GM12873 (cell line): ENCODE measurements around the gene NUP93.

ENCODE experiments used
- CTCF ChIP-seq: IDR thresholded peaks from 2 replicates; pipeline ENCODE4 v1.5.1; 2012; ENCODE audit warnings: low read depth, mild to moderate bottlenecking, moderate library complexity, low read length, control low read depth; ENCODE audit not compliant: insufficient read depth; ENCODE audit errors: missing control alignments

NUP93 gene

GRCh38 chr16:56748826-56749225 lies 18.9 kb downstream of the NUP93 start:
- no peak for TF ChIP-seq CTCF

DNA sequence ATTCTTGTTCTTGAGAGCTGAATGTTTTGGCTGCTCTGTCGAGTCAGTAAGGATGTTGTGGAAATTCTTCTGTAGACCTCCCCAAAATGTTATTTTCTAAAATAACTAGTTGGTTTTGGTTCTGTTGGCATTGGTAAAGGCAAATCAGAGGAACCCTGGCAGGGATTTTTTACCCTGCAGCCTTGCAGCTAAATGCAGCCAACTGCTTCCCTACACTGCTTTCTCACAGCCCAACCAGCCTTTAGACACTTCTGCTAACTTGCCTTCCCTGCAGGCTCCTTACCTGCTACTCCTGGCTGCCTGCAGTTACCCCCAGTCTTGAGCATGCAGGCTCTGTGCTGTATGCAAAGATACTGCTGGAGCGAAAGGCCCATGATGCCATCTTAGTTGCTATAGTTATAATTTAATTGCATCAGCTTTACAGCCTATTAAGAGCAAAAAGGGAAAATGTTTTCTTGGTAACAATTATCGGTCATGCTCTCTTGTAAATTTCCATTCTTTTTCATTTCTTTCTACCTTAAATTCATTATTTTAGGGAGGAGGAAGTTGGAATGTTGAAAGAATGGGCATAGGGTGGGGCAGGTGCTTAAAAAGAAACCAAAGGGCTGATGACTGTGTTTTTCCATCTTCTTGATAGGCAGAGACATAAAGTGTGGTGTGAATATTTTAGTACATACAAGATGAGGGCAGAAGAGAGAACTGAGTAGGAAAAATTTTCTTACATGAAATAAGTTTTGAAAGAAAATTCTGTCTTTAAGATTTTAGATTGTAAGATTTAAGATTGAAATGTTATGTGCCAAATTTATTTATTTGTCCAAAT lies 20.0 kb downstream of the NUP93 start:
- no peak for TF ChIP-seq CTCF

DNA sequence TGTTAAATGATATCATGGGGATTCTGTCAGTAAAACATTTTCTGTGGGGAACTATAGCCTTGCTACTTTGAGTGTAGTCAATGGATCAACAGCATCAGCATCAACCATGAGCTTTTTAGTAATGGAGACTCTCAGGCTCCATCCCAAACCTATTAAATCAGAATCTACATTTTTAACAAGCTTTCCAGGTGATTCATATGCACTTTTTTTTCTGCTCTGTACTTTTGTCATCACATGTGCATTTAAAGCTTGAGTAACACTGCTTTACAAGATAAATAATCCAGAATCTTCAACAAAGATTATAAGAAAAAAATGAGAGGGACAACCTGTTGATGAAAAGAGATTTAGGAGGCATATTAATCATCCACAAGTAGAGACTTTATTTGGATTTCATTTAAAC lies 23.5 kb downstream of the NUP93 start:
- TF ChIP-seq CTCF = no peak

DNA sequence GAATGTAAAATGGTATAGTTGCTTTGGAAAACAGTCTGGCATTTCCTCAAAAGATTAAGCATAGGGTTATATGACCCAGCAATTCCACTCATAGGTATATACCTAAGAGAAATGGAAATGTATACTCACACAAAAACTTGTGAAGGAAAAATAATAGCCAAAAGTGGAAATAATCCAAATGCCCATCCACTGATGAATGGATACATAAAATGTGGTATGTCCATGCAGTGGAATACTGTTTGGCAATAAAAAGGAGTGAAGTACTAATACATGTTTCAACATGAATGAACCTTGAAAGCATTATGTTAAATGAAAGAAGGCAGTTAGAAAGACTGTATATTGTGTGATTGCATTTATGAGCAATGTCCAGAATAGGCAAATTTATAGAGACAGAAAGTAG lies 25.1 kb downstream of the NUP93 start:
- no peak for TF ChIP-seq CTCF

DNA sequence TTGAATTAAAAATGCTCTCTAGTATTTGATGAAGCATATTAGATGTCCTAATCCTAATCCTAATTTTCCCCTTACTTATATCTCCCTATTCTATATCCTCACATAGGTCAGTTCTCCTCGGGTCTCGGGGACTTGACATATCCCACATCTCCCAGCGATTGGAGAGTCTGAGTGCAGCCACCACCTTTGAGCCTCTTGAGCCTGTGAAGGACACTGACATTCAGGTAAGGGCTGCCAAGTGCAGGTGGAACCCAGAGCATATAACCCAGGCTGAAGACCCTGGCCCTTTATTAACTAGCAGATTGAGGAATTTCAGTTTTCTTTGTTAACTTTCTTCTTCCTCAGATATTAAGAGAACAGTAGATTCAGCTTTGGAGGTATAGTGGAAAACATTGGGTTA lies 28.5 kb downstream of the NUP93 start:
- no peak for TF ChIP-seq CTCF

DNA sequence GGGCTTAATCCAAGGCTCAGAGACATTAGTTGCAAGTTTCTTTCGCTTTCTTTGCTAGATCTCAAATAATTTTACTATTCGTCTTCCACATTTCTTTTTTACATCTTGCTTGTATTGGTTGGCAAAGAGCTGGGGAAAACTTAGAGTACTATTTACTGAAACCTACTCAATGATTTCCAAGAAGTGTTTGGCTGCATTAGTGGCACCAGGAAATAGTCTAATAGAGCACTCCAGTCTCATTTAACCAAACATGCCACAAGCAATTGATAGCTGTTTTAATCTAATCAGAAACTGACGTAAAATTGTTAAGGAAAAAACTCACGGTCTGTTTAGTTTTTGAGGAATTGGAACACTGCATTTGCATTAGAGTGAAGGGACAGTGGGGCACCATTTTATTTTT lies 29.0 kb downstream of the NUP93 start:
- TF ChIP-seq CTCF = no peak

- no peak for TF ChIP-seq CTCF
Observed at GRCh38 chr16:56763291-56763916, 33.5 kb downstream of the NUP93 start.
